ENCODE results near the gene TNRC18. TPM values are rescaled to one million over a fixed set of nuclear protein-coding genes. Genes with fewer than 3 reads are reported as not detected.

TNRC18 gene
- total RNA-seq, 4 donors from 2014 or later, result 87.6 to 218 (median 124) TPM

DNA sequence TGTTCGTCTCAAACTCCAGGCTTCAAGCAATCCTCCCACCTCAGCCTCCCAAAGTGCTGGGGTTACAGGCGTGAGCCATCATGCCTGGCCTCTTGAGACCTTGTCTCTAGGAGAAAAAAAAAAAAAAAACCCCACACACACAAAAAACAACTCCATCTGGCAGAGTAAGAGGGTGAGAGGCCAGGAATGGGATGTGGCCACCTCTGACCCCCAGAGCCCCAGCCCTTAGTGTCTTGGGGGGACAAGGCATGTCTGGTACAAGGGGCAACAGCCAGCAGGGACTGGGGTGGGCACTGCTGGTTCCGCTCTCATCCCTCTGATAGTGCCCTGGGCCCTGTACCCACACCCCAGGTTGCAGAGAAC is 15.6 kb upstream of the TNRC18 start:
- peaks cover 0 to 10% (median 0%) of the 10 kb centered on the region in 3 donors for H3K9me3 ChIP-seq
- WGBS, 2 donors (ENCODE audit: low coverage in 1 of 2), result 100% methylated on average over 1 of the region's 3 CpGs; no CpG with 5 or more reads in 1 of the 2 donors
- peaks cover 0 to 24% (median 0%) of the 10 kb centered on the region in 3 donors for H3K4me1 ChIP-seq
- H3K27me3 ChIP-seq, result no peaks in the 10 kb centered on the region
- TF ChIP-seq POLR2A (IDR thresholded peaks at IDR 0.05), result no peak
- TF ChIP-seq, protein P1, sequence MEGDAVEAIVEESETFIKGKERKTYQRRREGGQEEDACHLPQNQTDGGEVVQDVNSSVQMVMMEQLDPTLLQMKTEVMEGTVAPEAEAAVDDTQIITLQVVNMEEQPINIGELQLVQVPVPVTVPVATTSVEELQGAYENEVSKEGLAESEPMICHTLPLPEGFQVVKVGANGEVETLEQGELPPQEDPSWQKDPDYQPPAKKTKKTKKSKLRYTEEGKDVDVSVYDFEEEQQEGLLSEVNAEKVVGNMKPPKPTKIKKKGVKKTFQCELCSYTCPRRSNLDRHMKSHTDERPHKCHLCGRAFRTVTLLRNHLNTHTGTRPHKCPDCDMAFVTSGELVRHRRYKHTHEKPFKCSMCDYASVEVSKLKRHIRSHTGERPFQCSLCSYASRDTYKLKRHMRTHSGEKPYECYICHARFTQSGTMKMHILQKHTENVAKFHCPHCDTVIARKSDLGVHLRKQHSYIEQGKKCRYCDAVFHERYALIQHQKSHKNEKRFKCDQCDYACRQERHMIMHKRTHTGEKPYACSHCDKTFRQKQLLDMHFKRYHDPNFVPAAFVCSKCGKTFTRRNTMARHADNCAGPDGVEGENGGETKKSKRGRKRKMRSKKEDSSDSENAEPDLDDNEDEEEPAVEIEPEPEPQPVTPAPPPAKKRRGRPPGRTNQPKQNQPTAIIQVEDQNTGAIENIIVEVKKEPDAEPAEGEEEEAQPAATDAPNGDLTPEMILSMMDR (IDR thresholded peaks at IDR 0.05), result no peak
- TF ChIP-seq POLR2AphosphoS5 (IDR thresholded peaks at IDR 0.05), result no peak
- no peak for TF ChIP-seq EP300 (IDR thresholded peaks at IDR 0.05)
- no peak overlapping the region for H3K4me3 ChIP-seq
- H3K27ac ChIP-seq, result no peak overlapping the region
- H3K36me3 ChIP-seq, result peaks cover 0 to 7% of the 10 kb centered on the region in 2 donors
- ATAC-seq, result no peak

DNA sequence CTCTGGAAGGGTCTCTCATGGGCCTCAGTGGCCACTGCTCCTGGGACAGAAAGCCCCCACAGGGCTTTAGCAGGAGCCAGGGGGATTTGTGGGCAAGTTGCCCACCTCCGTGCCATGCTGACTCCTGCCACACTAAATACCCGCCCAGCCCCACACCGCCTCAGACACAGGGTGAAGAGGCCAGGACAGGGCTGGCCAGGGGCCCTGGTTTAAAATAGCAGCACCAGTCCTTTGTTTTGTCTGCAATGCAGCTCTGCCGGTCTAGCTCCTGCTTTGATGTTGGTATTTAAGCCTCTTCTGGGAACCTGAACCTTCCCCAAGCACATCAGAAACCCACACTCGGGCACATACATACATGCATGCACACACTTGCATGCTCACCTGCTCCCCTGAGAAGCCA is 14.4 kb upstream of the TNRC18 start:
- Histone ChIP-seq H3K27me3 (no peaks in the 10 kb centered on the region), H3K36me3 (peaks cover 0 to 11% of the 10 kb centered on the region in 2 donors), H3K27ac (no peak overlapping the region), H3K9me3 (peaks cover 0 to 10% (median 0%) of the 10 kb centered on the region in 3 donors), H3K4me1 (peaks cover 0 to 24% (median 0%) of the 10 kb centered on the region in 3 donors), H3K4me3 (no peak overlapping the region)
- TF ChIP-seq POLR2AphosphoS5 (IDR thresholded peaks at IDR 0.05) (no peak), POLR2A (IDR thresholded peaks at IDR 0.05) (no peak), EP300 (IDR thresholded peaks at IDR 0.05) (no peak)
- TF ChIP-seq, protein P1 (IDR thresholded peaks at IDR 0.05), result no peak
- 40% methylated on average over 1 of the region's 5 CpGs; no CpG with 5 or more reads in 1 of the 2 donors for WGBS, 2 donors (ENCODE audit: low coverage in 1 of 2)
- no peak for ATAC-seq

DNA sequence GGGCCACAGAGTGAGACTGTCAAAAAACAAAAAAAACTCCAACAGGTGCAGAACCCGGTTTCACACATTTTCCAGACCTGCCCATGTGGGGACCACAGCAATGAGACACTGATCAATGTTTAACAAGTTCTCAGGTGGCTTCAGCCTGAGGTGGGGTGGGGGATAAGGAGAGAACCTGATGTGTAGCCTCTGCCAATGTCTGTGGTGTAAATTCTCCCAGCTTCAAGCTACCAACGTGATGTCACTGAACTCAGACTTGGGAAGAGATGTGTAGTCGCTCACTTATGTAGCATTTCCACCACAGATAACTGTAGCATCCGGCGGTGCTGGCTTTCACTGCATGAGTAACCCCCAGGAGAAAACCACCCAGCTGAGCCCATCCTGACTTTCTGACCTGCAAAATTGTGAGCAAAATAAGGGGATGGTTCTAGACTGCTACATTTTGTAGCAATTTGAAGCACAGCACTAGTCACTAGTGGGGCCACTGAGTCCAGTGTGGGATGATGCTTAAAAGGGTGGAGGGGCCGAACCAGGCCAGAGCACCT is 13.8 kb upstream of the TNRC18 start:
- no peak for ATAC-seq
- Histone ChIP-seq H3K4me3 (no peak overlapping the region), H3K27me3 (no peaks in the 10 kb centered on the region), H3K9me3 (peaks cover 0 to 10% (median 0%) of the 10 kb centered on the region in 3 donors), H3K36me3 (peaks cover 0 to 12% of the 10 kb centered on the region in 2 donors), H3K27ac (no peak overlapping the region), H3K4me1 (peaks cover 0 to 24% (median 0%) of the 10 kb centered on the region in 3 donors)
- 96 to 100% methylated on average over 1 to 4 of the region's 6 CpGs for WGBS, 2 donors (ENCODE audit: low coverage in 1 of 2)
- TF ChIP-seq EP300 (IDR thresholded peaks at IDR 0.05), result no peak
- TF ChIP-seq, protein P1 (IDR thresholded peaks at IDR 0.05), result no peak
- TF ChIP-seq POLR2A (IDR thresholded peaks at IDR 0.05), result no peak
- no peak for TF ChIP-seq POLR2AphosphoS5 (IDR thresholded peaks at IDR 0.05)

DNA sequence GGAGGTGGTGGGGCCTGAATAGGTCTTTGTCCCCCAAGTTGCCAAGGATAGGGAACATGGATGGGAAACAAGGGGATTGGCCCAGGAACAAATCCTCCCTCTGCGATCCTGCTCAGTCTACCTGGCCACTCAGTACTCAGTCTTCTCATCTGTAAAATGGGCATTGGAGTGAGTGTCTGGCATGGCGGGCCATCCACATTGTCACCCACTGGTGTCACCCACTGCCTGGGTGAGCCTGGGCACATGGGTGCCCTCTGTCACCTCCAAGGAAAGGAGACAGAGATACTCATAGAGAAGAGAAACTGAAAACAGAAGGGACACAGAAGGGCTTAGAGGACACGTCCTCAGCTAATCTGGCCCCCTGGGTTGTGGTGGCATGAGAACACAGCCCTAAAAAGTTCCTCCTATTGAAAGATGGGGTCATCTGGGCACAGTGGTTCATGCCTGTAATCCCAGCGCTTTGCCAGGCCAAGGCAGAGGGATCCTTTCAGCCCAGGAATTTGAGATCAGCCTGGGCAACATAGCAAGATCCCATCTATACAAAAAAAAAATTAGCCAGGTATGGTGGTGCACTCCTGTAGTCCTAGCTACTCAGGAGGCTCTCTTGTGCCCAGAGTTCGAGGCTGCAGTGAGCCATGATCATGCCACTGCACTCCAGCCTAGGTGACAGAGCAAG is 12.5 kb upstream of the TNRC18 start:
- H3K9me3 ChIP-seq, result peaks cover 0 to 10% (median 0%) of the 10 kb centered on the region in 3 donors
- H3K4me3 ChIP-seq, result no peak overlapping the region
- H3K27ac ChIP-seq, result no peak overlapping the region
- peaks cover 0 to 12% of the 10 kb centered on the region in 2 donors for H3K36me3 ChIP-seq
- no peak for ATAC-seq
- peaks cover 0 to 24% (median 0%) of the 10 kb centered on the region in 3 donors for H3K4me1 ChIP-seq
- TF ChIP-seq POLR2A (IDR thresholded peaks at IDR 0.05) (no peak), EP300 (IDR thresholded peaks at IDR 0.05) (no peak), POLR2AphosphoS5 (IDR thresholded peaks at IDR 0.05) (no peak)
- TF ChIP-seq, protein P1 (IDR thresholded peaks at IDR 0.05), result no peak
- WGBS, 2 donors (ENCODE audit: low coverage in 1 of 2), result 40 to 91% methylated on average over 1 to 4 of the region's 5 CpGs
- H3K27me3 ChIP-seq, result no peaks in the 10 kb centered on the region
